Kidney epithelial cell (primary cell): ENCODE measurements around the gene NDUFS7. TPM values are rescaled to one million over a fixed set of nuclear protein-coding genes. Genes with fewer than 3 reads are reported as not detected.
A peak's percentile ranks its signal among the peaks of the same experiment; 100 is the strongest.

Source experiments
- DNase-seq: peaks from one replicate; pipeline ENCODE4 v3.0.0-alpha.2; 2010; ENCODE audit warnings: low read depth
- H3K27me3 ChIP-seq: 2 replicates; pipeline ENCODE4 v1.6.0; 2011; ENCODE audit warnings: low read length; ENCODE audit not compliant: control insufficient read depth, insufficient read depth
- H3K36me3 ChIP-seq: 2 replicates; pipeline ENCODE4 v1.5.1; 2011; ENCODE audit warnings: low read length; ENCODE audit not compliant: control insufficient read depth, insufficient read depth
- H3K4me3 ChIP-seq: 2 replicates; pipeline ENCODE4 v1.5.1; 2011; ENCODE audit warnings: low read depth, mild to moderate bottlenecking, control low read depth, low read length
- total RNA-seq: library from RNA; depleted of rRNA; stranded (reverse); fragments of >200 nt; gene quantifications from 2 replicates; pipeline ENCODE4 v1.2.3, GENCODE V29; 2015
- TF ChIP-seq, protein P1 (sequence below): IDR thresholded peaks from 2 replicates; pipeline ENCODE4 v1.5.1; 2011; ENCODE audit warnings: mild to moderate bottlenecking, moderate library complexity, low read length, control low read depth, inconsistent platforms; ENCODE audit not compliant: insufficient read depth, poor library complexity, severe bottlenecking

The NDUFS7 gene
- total RNA-seq, 1 donor from 2014 or later = 189 TPM

- Histone ChIP-seq H3K4me3 (peak overlapping the region; percentile 69), H3K27me3 (no peaks in the 10 kb centered on the region), H3K36me3 (peaks cover 1% of the 10 kb centered on the region)
- TF ChIP-seq, protein P1, sequence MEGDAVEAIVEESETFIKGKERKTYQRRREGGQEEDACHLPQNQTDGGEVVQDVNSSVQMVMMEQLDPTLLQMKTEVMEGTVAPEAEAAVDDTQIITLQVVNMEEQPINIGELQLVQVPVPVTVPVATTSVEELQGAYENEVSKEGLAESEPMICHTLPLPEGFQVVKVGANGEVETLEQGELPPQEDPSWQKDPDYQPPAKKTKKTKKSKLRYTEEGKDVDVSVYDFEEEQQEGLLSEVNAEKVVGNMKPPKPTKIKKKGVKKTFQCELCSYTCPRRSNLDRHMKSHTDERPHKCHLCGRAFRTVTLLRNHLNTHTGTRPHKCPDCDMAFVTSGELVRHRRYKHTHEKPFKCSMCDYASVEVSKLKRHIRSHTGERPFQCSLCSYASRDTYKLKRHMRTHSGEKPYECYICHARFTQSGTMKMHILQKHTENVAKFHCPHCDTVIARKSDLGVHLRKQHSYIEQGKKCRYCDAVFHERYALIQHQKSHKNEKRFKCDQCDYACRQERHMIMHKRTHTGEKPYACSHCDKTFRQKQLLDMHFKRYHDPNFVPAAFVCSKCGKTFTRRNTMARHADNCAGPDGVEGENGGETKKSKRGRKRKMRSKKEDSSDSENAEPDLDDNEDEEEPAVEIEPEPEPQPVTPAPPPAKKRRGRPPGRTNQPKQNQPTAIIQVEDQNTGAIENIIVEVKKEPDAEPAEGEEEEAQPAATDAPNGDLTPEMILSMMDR = no peak
- no peak for DNase-seq
Measured at GRCh38 chr19:1408300-1409203, 24.8 kb downstream of the NDUFS7 start.

DNA sequence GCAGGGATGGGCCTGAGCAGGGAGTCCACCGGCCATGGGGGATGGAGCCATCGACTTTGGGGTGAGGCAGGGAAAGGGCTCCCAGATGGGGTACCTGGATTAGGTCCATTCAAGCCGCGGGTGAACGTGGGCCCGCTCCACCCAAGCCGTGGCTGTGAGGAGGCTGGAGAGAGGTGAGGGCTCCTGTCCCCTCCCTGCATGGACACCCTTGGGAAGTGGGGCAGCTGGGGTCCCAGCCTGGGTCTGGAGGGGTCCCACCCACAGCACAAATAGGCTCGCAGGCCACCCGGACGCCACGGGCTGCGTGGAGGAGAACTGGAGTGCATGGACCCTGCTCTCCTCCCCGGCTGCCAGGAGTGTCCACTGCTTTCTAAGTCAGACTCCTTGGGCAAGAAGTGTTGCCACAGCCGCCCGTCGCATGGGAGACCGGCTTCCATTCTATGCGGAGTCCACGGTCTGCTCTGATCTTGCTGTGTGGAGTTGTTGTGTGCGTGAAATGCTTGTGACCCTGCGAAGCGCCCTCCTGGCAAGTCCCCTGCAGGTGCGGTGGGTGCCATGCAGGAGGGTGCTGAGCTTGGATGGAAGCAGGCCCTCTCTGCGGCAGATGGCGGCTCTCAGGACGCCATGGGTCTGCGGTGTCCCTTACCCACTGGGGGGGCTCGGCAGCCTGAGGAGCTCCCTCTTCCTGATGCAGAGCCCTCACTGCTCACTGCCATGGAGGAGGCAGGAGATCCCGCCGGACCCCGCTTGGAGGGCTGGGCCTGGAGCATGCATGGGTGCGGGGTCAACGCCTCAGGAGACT, 25.7 kb downstream of the NDUFS7 start:
- DNase-seq = no peak
- no peaks in the 10 kb centered on the region for H3K27me3 ChIP-seq
- peak overlapping the region; percentile 69 for H3K4me3 ChIP-seq
- H3K36me3 ChIP-seq = peaks cover 1% of the 10 kb centered on the region
- TF ChIP-seq, protein P1 = no peak

DNA sequence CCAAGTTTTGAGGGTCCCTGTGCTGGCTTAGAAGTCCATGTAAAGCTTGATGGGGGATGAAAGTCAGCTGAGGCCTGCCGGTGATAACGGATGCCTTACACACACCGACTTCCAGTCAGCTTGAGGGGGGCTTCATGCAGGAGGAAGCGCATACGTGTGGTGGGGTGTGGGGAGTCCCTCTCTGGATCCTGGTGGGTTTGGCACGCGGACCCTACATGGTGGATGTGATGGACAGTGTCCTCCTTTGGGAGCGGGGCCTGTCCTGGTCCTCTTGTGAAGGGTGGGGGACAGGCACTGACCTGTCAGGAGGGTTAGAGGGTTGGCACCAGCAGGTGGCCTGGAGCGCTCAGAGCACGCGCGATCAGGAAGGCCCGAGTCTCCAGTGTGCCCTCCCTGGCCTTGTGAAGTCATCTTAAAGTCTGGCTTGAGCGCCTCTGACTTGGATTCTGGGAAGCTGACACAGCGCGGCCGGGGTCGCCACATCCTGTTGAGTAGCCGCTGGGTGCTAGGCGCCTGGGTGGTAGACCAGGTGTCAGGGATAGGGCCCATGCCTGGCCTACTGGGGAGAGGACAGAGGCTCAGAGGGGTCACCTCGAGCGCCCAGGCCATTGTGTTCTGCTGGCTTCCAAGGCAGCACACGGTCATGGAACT, 26.6 kb downstream of the NDUFS7 start:
- peaks cover 1% of the 10 kb centered on the region for H3K36me3 ChIP-seq
- H3K27me3 ChIP-seq = no peaks in the 10 kb centered on the region
- no peak for DNase-seq
- no peak overlapping the region for H3K4me3 ChIP-seq
- TF ChIP-seq, protein P1 = no peak

- TF ChIP-seq, protein P1 = no peak
- no peak overlapping the region for H3K4me3 ChIP-seq
- no peaks in the 10 kb centered on the region for H3K27me3 ChIP-seq
- H3K36me3 ChIP-seq = peaks cover 1% of the 10 kb centered on the region
- DNase-seq = no peak
Measured at GRCh38 chr19:1410789-1411188, 27.1 kb downstream of the NDUFS7 start.

DNA sequence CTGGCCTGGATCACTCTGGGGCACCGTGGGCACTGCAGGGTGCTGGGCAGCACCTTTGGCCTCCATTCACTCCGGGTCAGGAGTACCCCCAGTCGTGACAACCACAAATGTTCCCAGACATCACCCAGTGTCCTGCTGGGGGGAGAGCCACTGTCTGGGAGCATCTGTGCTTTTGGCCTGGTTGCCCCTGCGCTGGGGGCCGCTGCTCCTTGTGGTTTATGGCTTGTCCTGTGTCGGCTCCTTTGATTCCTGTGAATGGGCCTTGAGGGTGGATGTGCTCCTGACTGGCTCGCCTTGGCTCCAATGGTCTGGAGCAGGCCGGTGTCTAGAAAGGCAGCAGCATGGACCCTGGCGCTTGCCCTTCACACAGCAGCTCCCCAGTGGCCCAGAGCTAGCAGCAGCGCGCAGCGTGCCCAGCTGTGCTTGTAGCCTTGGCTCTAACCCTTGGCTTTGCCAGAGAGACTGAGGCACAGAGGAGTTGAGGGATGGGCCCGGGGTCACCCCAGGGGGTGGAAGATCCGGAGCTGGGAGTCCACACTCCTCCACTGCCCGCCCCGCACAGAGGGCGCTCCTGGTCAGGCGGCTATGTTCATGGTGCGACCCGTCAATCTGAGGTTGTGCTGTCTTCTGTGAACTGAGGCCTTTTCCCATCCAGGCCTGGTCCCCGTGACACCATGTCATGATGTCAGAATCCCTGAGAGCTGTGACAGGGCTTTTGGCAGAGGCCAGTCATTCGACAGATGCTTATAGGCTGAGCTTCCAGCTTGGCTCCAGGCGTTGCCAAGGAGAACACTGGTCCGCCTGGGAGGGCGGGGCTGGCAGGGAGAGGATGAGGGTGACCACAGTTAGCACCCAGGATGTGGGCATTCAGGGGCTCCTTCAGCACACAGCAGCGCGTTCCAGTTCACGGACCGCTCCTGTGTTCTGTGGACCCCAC, 27.8 kb downstream of the NDUFS7 start:
- TF ChIP-seq, protein P1 = no peak
- DNase-seq = no peak
- Histone ChIP-seq H3K4me3 (no peak overlapping the region), H3K27me3 (no peaks in the 10 kb centered on the region), H3K36me3 (peaks cover 1% of the 10 kb centered on the region)
